HG03571 (cell line): Measurements from ENCODE around the gene DCC.

Source experiments
- ATAC-seq: cut with Tn5 transposase; IDR thresholded peaks from one replicate; pipeline ENCODE4 v1.9.1; 2021; ENCODE audit not compliant: unreplicated experiment

The DCC gene, protein sequence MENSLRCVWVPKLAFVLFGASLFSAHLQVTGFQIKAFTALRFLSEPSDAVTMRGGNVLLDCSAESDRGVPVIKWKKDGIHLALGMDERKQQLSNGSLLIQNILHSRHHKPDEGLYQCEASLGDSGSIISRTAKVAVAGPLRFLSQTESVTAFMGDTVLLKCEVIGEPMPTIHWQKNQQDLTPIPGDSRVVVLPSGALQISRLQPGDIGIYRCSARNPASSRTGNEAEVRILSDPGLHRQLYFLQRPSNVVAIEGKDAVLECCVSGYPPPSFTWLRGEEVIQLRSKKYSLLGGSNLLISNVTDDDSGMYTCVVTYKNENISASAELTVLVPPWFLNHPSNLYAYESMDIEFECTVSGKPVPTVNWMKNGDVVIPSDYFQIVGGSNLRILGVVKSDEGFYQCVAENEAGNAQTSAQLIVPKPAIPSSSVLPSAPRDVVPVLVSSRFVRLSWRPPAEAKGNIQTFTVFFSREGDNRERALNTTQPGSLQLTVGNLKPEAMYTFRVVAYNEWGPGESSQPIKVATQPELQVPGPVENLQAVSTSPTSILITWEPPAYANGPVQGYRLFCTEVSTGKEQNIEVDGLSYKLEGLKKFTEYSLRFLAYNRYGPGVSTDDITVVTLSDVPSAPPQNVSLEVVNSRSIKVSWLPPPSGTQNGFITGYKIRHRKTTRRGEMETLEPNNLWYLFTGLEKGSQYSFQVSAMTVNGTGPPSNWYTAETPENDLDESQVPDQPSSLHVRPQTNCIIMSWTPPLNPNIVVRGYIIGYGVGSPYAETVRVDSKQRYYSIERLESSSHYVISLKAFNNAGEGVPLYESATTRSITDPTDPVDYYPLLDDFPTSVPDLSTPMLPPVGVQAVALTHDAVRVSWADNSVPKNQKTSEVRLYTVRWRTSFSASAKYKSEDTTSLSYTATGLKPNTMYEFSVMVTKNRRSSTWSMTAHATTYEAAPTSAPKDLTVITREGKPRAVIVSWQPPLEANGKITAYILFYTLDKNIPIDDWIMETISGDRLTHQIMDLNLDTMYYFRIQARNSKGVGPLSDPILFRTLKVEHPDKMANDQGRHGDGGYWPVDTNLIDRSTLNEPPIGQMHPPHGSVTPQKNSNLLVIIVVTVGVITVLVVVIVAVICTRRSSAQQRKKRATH (N-terminal part only)

GRCh38 chr18:52339891-52340371 is at the start of gene DCC:
DCC (plus strand) TSS chr18:52340197; CDS start chr18:52340788, 591 bp downstream.
- ATAC-seq: no peak

DNA sequence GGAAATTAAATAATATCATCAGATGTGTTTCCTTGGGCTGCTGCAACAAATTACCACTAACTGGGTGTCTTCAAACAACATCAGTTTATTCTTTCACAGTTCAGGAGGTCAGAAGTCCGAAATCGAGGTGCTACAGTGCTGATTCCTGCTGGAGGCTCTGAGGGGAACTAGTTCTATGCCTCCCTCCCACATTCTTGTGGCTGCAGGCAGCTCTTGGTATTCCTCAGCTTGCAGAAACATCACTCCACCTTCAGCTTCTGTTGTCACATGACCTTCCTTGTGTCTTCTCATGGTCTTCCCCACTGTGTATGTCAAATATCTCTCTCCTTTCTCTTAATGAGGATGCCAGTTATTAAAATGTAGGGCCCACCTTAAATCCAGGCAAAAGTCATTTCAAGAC is 29.3 kb upstream of the DCC start:
- no peak for ATAC-seq

DNA sequence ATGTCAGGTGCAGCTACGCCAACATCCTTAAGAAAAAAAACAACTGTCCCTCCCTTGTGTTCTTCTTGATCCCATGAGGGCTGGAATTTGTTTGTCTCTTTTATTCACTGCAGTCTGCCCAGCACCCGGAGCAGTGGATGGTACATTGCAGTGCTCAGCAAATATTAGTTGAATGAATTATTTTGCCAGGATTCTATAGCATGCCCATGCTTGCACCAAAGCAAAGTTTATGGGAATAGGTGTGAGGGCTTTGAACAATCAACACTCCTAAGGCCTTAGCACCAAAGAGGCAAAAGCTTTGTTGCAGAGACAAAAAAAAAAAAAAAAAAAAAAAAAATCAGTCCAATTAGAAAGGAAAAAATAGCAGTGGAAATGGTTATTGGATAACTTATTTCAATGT is 28.7 kb upstream of the DCC start:
- ATAC-seq: no peak

- ATAC-seq: no peak
These were observed 27.7 kb upstream of the DCC start for GRCh38 chr18:52312346-52312745.

DNA sequence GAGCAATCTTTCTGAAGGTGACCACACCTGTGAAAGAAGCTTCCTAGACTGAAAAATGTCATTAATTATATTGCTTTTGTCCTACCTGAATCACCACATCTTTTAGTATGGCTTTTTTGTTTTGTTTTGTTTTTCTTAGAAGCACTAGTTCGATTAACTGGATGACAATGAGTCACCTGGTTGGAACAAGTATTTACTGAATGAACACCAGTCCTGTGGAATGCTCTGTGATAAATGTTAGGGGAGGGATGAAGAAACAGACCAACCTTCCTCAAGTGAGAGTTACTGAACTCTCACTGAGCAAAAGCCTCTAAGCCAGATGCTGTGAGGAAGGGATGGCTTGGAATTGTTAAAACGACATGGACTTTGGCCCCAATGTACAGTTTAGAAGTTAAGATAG is 26.8 kb upstream of the DCC start:
- ATAC-seq: no peak

DNA sequence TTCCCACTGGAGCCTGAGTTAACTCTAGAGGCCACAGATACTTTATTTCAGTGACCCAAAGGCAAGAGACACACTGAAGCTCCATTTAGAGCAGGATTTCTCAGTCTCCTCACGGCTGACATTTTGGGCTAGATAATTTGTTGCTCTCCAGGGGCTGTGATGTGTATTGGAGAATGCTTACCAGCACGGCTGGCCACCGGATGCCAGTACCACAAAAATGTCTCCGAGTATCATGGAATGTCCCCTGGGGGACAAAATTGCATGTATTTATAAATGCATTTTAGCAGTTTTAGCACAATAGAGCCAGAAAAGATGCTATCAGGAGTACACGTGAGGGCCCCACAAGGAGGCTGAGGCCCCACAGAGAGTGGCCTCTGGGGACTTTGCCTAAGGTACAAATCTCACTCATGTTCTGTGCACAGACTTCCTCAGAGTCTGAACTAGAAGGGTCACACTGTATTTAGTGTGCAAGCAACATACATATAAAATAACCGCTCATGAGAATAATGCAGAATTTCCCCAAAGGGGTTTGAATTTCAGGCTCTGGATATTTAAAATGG is 20.5 kb upstream of the DCC start:
- ATAC-seq: no peak

DNA sequence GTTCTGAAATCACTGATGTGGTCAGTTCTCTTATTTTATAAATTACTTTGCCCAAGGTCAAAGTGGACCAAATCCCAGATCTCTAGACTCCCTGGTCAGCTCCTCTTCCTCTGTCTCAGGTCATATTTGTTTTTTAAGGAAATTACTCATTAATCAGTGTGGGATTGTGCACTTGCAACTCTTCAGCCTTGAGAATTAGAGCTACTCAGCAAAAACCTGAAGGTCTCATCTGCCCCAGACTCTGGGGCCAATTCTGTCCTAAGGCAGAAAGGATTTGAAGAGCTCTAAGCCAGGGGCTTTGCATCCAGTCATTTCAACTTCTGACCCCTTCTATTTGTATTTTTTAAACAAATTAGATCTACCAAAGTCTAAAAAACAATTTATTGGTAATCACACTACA is 17.7 kb upstream of the DCC start:
- no peak for ATAC-seq

DNA sequence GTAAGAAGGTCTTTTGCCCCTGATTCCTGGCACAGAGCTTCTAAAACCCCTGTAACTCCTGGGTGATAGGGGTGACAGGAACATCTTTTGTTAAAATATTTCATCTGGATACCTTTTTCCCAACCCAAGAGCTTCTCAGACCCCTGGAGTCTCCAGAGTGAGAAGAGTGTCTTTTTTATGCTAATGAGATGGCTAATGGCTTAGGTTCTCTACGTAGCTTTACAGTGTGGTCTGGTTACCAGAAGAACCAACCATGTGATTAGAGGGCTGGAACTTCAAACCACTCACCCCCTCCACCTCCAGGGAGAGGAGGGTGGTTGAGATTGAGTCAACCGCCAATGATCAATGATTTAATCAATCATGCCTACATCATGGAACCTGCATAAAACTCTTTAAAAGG is 16.2 kb upstream of the DCC start:
- no peak for ATAC-seq

DNA sequence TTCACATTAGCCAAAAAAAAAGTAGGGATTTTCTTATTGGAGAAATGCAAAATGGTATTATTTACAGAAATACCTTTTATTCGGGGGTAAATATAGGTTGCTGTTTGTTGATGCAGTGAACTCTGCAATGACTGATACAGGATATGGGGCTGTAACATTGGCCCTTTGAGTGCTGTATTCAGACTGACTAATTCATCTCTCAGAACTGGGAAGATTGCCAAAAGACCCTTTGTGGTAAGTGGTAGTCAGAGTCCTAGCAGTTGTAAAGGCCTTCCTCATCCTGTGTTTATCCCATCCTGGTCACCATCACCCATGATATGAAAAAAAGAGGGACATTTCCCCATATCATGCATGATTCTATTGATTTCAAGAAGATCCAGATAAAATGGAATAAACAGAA is 14.0 kb upstream of the DCC start:
- ATAC-seq: no peak

GRCh38 chr18:52333860-52334259 is 6.1 kb upstream of the DCC start:
- no peak for ATAC-seq

DNA sequence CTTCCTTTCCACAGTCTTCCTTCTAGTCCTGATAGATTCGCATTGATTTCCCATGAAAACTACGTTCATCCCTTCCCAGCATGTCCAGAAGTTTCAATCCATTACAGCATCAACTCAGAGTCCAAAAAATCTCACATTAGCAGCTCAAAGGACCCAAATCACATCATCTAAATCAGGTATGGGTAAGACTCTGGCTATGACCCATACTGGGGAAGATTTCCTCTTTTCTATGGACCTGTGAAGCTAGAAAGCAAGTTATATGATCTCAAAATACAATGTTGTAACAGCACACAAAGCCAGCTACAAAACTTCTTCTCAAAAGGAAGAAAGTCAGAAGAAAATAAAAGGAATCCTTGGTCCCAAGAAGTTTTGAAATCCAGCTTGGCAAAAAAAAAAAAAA is 5.7 kb upstream of the DCC start:
- no peak for ATAC-seq

DNA sequence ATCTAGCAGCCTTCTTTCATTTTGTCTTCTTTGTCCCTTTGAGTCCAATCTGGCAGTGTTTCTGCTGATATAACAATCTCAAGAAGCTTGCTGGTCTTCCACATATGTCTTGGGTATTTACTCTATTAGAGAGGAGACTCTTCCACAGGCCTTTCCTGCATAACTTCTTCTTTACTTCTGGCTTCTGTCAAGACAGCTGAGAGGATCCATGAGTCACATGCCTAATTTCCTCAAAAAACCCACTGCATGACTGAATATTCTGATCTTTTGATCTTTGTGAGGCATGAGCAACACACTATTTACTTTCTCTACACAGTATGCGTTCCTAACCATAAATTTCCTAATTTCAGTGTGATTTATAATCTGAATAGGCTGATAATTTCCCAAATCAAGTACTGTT is 5.1 kb upstream of the DCC start:
- no peak for ATAC-seq

- no peak for ATAC-seq
These were observed 2.7 kb upstream of the DCC start for GRCh38 chr18:52337276-52337675.

DNA sequence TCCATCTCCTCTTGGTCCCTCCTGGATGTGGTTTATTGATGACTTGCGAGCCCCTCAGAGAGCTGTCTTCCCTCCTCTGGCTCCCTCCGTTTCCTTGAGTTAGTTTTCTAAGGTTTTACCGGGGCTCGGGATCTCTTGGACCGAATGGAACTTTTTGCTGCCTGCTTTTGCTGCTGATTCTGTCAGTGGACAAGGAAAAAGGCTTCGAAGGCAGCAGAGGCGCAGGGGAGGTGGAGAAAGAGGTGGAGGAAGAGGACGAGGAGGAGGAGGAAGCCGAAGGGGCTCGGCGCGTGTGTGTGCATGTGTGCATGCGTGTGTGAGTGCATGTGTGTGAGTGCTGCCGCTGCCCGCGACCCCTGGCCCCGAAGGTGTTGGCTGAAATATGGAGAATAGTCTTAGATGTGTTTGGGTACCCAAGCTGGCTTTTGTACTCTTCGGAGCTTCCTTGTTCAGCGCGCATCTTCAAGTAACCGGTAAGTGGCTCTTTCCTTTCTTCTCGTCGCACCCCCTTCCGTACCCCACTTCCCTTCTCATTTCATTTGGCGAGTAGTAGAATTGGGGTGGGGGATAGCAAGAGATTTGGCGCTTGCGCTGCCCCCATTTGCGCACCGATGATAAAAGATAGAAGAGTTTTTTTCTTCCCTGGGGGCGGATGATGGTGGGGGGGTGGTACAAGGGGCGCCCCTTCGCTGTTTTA is 557 bp downstream of the DCC start:
- no peak for ATAC-seq

DNA sequence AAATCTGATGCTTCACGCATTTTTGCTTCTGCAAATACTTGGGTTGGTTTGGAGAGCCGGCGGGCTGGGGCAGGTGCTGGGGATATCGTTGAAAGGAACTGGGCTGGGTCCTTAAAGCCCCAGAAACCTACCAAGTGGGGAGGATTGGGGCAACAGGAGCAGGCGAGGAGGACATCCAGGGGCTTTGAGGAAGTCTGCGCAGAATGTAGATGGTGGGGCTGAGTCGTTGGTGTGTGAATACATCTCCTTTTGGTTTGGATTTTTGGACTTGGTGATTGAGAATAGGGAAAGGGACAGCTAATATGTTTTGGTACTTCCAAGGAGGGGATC is 1.1 kb downstream of the DCC start:
- ATAC-seq: no peak

DNA sequence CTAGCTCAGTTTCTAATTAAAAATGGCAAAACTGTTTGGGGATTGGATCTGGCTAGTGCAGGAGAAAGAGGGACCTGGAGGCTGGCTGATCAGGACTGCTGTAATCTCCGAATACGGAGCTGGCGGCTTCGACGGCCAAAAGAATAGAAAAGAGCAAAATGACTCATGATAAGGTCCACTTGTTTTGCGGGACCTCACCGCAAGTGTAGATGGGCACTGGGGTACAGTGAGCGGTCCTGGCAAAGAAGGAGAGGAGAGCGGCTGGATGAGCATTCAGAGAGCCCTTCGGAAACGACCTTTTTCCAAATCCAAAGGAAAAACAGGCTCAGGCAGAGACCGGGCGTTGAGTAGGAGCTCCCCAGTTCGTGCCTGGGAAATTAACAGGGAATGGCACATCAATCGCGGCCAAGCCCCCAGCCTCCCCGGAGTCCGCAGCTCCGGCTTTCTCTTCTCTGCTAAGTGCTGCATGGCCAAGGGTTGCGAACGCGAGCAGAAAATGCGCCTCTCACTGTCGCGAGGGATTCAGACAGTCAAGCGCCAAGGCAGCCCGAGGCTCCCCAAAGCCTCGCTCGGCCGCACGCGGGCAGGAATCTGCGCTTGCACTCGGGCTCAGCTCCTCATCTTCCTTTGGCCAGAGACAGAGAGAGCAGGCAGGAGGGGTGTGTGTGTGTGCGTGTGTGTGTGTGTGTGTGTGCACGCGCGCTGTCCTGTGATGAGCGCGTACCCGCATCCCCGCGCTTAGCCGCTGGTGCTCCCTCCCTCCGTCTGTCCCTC is 1.8 kb downstream of the DCC start:
- no peak for ATAC-seq

DNA sequence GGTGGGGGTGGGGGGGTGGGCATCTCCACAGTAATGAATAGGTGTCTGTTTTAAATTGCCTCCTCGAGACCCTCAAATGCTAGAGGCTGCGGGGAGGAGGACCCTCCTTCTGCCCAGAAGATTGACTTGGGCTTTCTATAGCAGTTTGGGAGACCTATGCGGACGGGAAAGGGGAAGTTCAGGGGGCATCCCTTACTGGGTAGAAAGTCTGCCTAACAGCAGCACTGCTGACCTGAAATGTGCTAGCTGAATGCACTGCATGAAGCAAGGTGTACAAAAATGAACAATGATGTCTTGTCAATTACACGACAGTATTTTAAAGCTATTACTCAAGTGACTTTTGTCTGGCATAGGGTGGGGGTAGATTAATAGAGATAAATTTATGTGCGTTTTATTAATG is 2.5 kb downstream of the DCC start:
- ATAC-seq: no peak

- ATAC-seq: no peak
These were observed 3.1 kb downstream of the DCC start for GRCh38 chr18:52343138-52343537.

DNA sequence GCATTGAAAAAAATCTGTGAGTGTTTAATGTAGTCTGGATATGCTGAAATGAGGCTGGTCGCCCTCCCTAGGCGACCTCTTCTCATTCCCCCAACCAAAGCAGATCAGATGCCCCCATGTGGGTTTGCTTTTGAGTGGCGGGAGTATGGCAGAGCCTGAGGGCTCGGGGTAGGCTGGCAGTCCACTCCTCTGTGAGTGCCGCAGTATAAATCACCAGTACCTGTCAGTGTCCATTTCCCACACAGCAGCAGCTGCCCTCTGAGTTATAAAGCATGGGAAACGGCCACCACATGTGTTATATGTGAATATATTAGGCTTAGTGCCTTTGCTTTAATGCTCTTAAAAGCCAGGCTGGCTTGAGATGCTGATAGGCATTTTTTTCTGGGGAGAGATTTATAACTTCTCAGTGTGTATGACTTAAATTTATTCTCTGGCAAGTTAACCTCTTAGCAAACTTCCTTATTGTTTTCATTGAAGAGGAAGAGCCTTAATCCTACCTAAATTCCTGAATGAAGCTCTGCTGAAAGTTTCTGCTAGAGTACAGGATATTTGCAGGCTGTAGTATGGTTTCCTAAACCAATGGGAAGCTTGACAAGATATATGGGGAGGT is 3.8 kb downstream of the DCC start:
- no peak for ATAC-seq

GRCh38 chr18:52344881-52345280 is 4.9 kb downstream of the DCC start:
- no peak for ATAC-seq
